SU-DHL-6 (cell line): Measurements from ENCODE around the gene CALCOCO2.
"Not testable (repeated sequence)": the region's sequence is repeated elsewhere in the genome, so short reads cannot be mapped to it uniquely, and the experiment has no call there.

Experiments
- H2AFZ ChIP-seq: fragments of 200-600 bp; sonication (generic); 2 replicates; pipeline ENCODE4 v1.6.1; 2014; ENCODE audit warnings: low read depth, mild to moderate bottlenecking, moderate library complexity, mixed read lengths, antibody characterized with exemption, low read length; ENCODE audit not compliant: severe bottlenecking
- H3F3A ChIP-seq: fragments of 200-600 bp; shearing (Covaris generic); 2 replicates; pipeline ENCODE4 v1.6.0; 2016; ENCODE audit warnings: antibody characterized with exemption, mild to moderate bottlenecking; ENCODE audit not compliant: insufficient read depth
- H3K27ac ChIP-seq: fragments of 200-600 bp; sonication (generic); 2 replicates; pipeline ENCODE4 v1.5.1; 2016; ENCODE audit warnings: low read depth, mild to moderate bottlenecking, low read length, moderate library complexity, mixed read lengths
- H3K27me3 ChIP-seq: fragments of 200-600 bp; sonication (generic), shearing (Covaris generic); 2 replicates; pipeline ENCODE4 v1.6.0; 2014; ENCODE audit warnings: mild to moderate bottlenecking, low read length
- H3K36me3 ChIP-seq: fragments of 200-600 bp; sonication (generic); 2 replicates; pipeline ENCODE4 v1.6.1; 2014; ENCODE audit warnings: mild to moderate bottlenecking, low read length, mixed read lengths
- H3K4me2 ChIP-seq: fragments of 300-600, 200-600 bp; shearing (Covaris generic), sonication (generic); 2 replicates; pipeline ENCODE4 v1.6.0; 2014; ENCODE audit warnings: low read length, low read depth, mild to moderate bottlenecking; ENCODE audit not compliant: poor library complexity, severe bottlenecking
- H3K4me3 ChIP-seq: fragments of 200-600 bp; sonication (generic); 2 replicates; pipeline ENCODE4 v1.5.1; 2014; ENCODE audit warnings: antibody characterized with exemption, low read length, mild to moderate bottlenecking, mixed read lengths; ENCODE audit not compliant: insufficient read depth, poor library complexity, severe bottlenecking
- H3K79me2 ChIP-seq: fragments of 200-600 bp; sonication (generic); 2 replicates; pipeline ENCODE4 v1.6.1; 2014; ENCODE audit warnings: mild to moderate bottlenecking, low read length, moderate library complexity; ENCODE audit not compliant: insufficient read depth
- H3K9ac ChIP-seq: fragments of 200-600 bp; sonication (generic); 2 replicates; pipeline ENCODE4 v1.7.0; 2014; ENCODE audit warnings: mild to moderate bottlenecking, low read length
- H3K9me2 ChIP-seq: fragments of 200-600 bp; sonication (generic); replicated peaks from 2 replicates; pipeline ENCODE4 v1.6.1; 2014; ENCODE audit warnings: low read length; ENCODE audit not compliant: insufficient read depth
- H3K9me3 ChIP-seq: fragments of 200-600 bp; sonication (generic); 2 replicates; pipeline ENCODE4 v1.6.1; 2014; ENCODE audit warnings: low read length, mixed read lengths; ENCODE audit not compliant: insufficient read depth
- H4K20me1 ChIP-seq: fragments of 200-600 bp; sonication (generic); 2 replicates; pipeline ENCODE4 v1.6.1; 2014; ENCODE audit warnings: low read depth, mild to moderate bottlenecking, antibody characterized with exemption, low read length, moderate library complexity, mixed read lengths
- EZH2phosphoT487 ChIP-seq: fragments of 200-600 bp; sonication (generic), shearing (Covaris generic); conservative IDR thresholded peaks from 2 replicates; pipeline ENCODE4 v1.6.1; 2018; ENCODE audit warnings: mild to moderate bottlenecking, antibody characterized with exemption, low read length, moderate library complexity, mixed read lengths
- TF ChIP-seq, protein P1 (sequence below): fragments of 200-600 bp; sonication (generic); IDR thresholded peaks from one replicate; pipeline ENCODE4 v1.5.1; 2017; ENCODE audit warnings: antibody characterized with exemption, mild to moderate bottlenecking, low read length, moderate library complexity; ENCODE audit not compliant: insufficient read depth, poor library complexity, severe bottlenecking

CALCOCO2 gene

DNA sequence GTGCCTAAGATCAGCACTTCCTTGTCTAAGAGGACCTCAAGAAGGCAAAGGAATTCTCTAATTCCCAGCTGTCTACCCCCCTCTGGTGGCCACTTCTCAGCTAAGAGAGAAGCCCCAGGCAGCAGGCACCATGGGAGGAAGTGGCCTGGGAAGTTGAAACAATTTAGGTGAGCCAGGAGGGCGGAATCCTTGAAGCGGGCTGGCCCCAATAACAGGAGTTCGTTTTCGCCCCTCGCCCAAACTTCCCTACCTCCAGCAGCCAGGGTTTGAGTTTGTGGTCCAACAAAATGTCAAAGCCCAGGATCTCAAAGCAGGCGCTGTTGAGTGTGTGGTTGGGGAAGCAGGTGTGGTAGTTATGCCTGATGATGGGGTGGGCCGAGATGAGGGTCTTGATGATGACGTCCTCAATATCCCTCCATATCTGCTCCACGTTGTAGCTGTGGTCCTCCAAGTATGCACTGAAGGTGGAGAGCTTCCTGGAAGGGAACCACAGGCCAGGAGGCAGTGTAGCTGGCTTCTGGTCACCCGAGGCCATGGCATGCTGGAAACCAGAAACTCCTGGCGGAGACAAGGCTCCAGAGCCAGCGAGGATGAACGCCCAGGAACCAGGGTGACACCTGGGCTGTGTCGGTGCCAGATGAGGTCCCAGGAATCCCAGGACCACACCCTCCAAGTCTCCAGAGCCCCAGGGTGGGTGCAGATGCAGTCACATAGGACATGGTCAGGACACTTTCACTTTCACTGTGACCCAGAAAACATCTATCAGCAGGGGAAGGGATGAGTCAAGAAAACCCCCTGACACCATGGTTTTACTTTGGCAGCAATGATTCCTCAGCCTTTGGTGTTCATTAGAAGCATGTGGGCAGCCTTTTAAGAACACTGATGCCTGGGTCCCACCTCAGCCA is 39.5 kb upstream of the CALCOCO2 start:
- H3K27me3 ChIP-seq = no peaks in the 10 kb centered on the region
- H3K79me2 ChIP-seq = no peaks in the 10 kb centered on the region
- no peaks in the 10 kb centered on the region for H3K9me2 ChIP-seq
- H4K20me1 ChIP-seq = no peaks in the 10 kb centered on the region
- no peak overlapping the region for H3K9ac ChIP-seq
- H3K4me3 ChIP-seq = no peak overlapping the region
- H3K9me3 ChIP-seq = no peaks in the 10 kb centered on the region
- H3F3A ChIP-seq = no peaks in the 10 kb centered on the region
- TF ChIP-seq, protein P1, sequence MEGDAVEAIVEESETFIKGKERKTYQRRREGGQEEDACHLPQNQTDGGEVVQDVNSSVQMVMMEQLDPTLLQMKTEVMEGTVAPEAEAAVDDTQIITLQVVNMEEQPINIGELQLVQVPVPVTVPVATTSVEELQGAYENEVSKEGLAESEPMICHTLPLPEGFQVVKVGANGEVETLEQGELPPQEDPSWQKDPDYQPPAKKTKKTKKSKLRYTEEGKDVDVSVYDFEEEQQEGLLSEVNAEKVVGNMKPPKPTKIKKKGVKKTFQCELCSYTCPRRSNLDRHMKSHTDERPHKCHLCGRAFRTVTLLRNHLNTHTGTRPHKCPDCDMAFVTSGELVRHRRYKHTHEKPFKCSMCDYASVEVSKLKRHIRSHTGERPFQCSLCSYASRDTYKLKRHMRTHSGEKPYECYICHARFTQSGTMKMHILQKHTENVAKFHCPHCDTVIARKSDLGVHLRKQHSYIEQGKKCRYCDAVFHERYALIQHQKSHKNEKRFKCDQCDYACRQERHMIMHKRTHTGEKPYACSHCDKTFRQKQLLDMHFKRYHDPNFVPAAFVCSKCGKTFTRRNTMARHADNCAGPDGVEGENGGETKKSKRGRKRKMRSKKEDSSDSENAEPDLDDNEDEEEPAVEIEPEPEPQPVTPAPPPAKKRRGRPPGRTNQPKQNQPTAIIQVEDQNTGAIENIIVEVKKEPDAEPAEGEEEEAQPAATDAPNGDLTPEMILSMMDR = peak; percentile 65
- no peak for TF ChIP-seq EZH2phosphoT487
- H3K27ac ChIP-seq = no peak overlapping the region
- H3K4me2 ChIP-seq = no peak overlapping the region
- no peak overlapping the region for H2AFZ ChIP-seq
- H3K36me3 ChIP-seq = no peaks in the 10 kb centered on the region

DNA sequence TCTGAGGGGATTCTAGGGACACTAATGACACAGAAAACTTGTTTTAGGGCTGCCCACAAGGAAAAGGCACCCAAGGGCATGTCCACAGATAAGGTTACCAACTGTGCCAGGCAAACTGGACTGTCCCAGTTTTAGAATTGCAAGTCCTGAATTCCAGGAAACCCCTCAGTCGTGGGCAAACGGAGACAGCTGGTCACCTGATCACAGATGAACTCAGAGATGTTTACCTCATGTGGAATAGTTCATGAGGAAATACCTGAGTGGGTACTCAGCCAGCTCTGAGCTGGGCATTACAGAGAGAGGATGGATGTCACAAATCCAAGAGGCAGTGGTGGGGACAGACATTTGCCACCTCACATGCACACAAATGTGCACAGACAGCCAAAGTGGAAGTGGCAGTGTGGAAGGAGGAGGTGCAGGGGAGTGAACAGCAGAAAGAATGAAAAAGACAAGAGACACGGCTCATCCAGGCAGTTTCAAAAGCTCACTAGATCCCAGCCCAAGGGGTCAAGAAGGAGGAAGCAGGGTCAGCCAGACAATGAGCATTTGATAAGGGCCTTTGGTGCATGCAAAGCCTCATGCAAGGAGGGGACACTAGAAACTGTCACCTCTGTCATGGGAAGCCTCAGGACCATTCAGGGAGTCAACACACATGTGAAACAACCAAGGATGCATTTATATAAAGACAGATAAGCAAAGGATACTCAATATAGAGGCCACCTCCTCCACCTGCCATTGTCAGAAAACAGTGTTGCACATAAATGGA is 38.6 kb upstream of the CALCOCO2 start:
- no peak overlapping the region for H3K9ac ChIP-seq
- H3K36me3 ChIP-seq = no peaks in the 10 kb centered on the region
- H3K79me2 ChIP-seq = no peaks in the 10 kb centered on the region
- H3K4me2 ChIP-seq = no peak overlapping the region
- H2AFZ ChIP-seq = no peak overlapping the region
- H3K9me2 ChIP-seq = no peaks in the 10 kb centered on the region
- no peaks in the 10 kb centered on the region for H3F3A ChIP-seq
- TF ChIP-seq, protein P1 = no peak
- TF ChIP-seq EZH2phosphoT487 = no peak
- H4K20me1 ChIP-seq = no peaks in the 10 kb centered on the region
- no peak overlapping the region for H3K4me3 ChIP-seq
- H3K9me3 ChIP-seq = no peaks in the 10 kb centered on the region
- no peak overlapping the region for H3K27ac ChIP-seq
- no peaks in the 10 kb centered on the region for H3K27me3 ChIP-seq

DNA sequence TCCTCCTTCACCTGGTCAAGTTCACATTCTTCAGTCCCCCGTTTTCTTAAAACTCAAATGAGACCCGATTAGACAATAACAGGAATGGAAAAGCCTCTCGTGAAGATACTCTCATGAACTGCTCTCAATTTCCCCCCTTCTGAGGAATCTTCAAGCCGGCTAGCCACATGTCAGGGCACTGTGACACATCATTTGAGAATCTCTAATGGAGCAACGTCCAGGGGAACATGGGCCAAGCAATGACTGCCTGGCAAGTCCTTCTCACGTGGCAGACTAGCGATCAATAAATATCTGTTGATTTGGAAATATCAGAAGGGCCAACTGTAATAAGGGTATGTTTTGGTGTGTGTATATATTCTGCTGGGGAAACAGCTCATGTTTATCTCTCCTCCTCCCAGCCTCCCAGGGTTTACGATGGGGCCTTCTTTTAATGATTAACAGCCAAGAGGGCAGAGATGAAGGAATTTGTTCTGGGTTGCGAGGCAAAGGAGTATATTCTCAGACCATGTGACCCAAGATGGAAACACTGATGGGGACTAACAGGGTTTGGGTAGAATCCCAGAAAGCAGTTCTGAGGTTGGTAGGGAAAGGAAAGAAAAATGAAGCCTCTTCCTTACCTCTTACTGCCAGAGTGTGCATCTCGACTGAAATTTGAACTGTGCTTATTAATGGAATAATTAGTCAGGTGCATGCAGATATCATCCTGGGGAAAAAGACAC is 35.2 kb upstream of the CALCOCO2 start:
- H3K9me3 ChIP-seq = no peaks in the 10 kb centered on the region
- H3K27me3 ChIP-seq = no peaks in the 10 kb centered on the region
- H3F3A ChIP-seq = no peaks in the 10 kb centered on the region
- H3K9ac ChIP-seq = no peak overlapping the region
- no peaks in the 10 kb centered on the region for H3K79me2 ChIP-seq
- H3K4me3 ChIP-seq = no peak overlapping the region
- H2AFZ ChIP-seq = no peak overlapping the region
- H4K20me1 ChIP-seq = no peaks in the 10 kb centered on the region
- no peaks in the 10 kb centered on the region for H3K36me3 ChIP-seq
- no peak overlapping the region for H3K4me2 ChIP-seq
- H3K27ac ChIP-seq = no peak overlapping the region
- TF ChIP-seq, protein P1 = no peak
- no peak for TF ChIP-seq EZH2phosphoT487
- no peaks in the 10 kb centered on the region for H3K9me2 ChIP-seq

DNA sequence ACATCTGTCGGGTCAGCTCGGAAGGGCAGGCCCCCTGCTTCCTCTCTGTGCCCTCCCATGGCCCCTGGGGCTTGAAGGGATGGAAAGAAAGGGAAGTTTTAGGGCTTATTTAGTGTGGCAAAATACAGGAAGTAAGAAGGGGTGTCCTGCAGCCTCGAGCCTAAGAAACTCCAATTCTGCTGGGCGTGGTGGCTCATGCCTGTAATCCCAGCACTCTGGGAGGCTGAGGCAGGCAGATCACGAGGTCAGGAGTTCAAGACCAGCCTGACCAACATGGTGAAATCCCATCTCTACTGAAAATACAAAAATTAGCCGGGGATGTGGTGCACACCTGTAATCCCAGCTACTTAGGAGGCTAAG is 34.7 kb upstream of the CALCOCO2 start:
- not testable (repeated sequence) for H3F3A ChIP-seq, H3K4me2 ChIP-seq, H3K9me2 ChIP-seq, H3K27me3 ChIP-seq, H3K4me3 ChIP-seq, H3K79me2 ChIP-seq, H3K9me3 ChIP-seq, H3K27ac ChIP-seq, H2AFZ ChIP-seq, H3K36me3 ChIP-seq, H4K20me1 ChIP-seq, H3K9ac ChIP-seq
